Measurements from ENCODE around the gene SRMS. TPM values are rescaled to one million over a fixed set of nuclear protein-coding genes. Genes with fewer than 3 reads are reported as not detected.
A peak's percentile ranks its signal among the peaks of the same experiment; 100 is the strongest.

Gene SRMS
- total RNA-seq, 1 experiment from 2014 or later = 3.2 TPM

DNA sequence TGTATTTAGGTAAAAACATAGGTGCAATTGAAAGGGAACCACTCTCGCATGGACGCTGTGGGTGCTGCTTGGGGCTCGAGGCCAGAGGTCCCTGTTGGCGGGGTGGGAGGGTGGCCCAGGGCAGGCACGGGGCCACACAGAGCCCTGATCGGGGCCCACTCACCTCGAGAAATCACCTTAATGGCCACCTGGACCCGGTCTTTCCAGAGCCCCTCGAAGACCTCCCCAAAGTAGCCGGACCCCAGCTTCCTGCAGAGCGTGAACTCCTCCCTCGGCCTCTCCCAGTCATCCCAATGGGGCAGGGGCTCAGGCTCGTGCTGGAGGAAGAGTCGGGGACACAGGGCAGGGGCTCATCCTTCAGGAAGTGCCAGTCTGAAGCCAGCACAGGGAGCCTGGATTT, 14.2 kb downstream of the SRMS start:
- Histone ChIP-seq H3K4me2 (ENCODE audit: low read length) (peak overlapping the region; percentile 68), H4K20me1 (ENCODE audit: insufficient read depth) (no peaks in the 10 kb centered on the region), H3K27ac (ENCODE audit: low read depth, low read length) (peak overlapping the region; percentile 71; the same call in 1 of the 2 replicates), H2AFZ (ENCODE audit: low read depth, low read length, poor library complexity, severe bottlenecking) (no peak overlapping the region), H3K4me1 (ENCODE audit: control insufficient read depth in 1 of 2, insufficient read depth in 2 of 2, low read length in 2 of 2) (peaks cover 27 to 47% of the 10 kb centered on the region in 2 experiments), H3K36me3 (ENCODE audit: control insufficient read depth in 1 of 2, insufficient read depth in 2 of 2, low read length in 2 of 2) (no peaks in the 10 kb centered on the region), H3K4me3 (replicated peaks in 1 of 2; ENCODE audit: low read depth in 1 of 2, low read length in 2 of 2) (no peak overlapping the region), H3K79me2 (ENCODE audit: insufficient read depth, low read length) (no peaks in the 10 kb centered on the region), H3K9me2 (ENCODE audit: insufficient read depth) (no peaks in the 10 kb centered on the region), H3K9me3 (ENCODE audit: control insufficient read depth in 1 of 2, insufficient read depth in 1 of 2, low read depth in 1 of 2, low read length in 2 of 2) (no peaks in the 10 kb centered on the region), H3K27me3 (ENCODE audit: insufficient read depth, low read length) (no peaks in the 10 kb centered on the region), H3K9ac (ENCODE audit: low read length) (no peak overlapping the region; the same call in 1 of the 2 replicates)
- no TSS peak for BruUV-seq (replicated peaks)
- CTCF ChIA-PET = no interaction called here
- no peak for ATAC-seq
- RAD21 ChIA-PET (ENCODE audit: low non-redundant PET in 1 of 2, low total read pairs in 2 of 2, uncharacterized antibody in 2 of 2, unreplicated experiment in 2 of 2) = no interaction called here
- no peak for DNase-seq (ENCODE audit: low read depth, low spot score)
- intact Hi-C loops (cut with micrococcal nuclease) = loop anchor here (10.0 kb wide), 1 partner anchor 99 kb away; no protein-coding TSS in a partner anchor
- POLR2A ChIA-PET = no interaction called here
- TF ChIP-seq YY1 (IDR thresholded peaks at IDR 0.05; ENCODE audit: extremely low read depth, insufficient replicate concordance, low read depth, low read length) (no peak), JUND (IDR thresholded peaks at IDR 0.05) (no peak), EZH2phosphoT487 (IDR thresholded peaks at IDR 0.05; ENCODE audit: borderline replicate concordance) (no peak), TCF7L2 (IDR thresholded peaks at IDR 0.05; ENCODE audit: borderline replicate concordance, extremely low read depth, insufficient read depth, insufficient read length) (no peak), POLR2A (IDR thresholded peaks at IDR 0.05; ENCODE audit: borderline replicate concordance, extremely low read depth, insufficient read depth, insufficient read length) (no peak), ZFX (IDR thresholded peaks at IDR 0.05) (no peak), SIN3A (IDR thresholded peaks at IDR 0.05; ENCODE audit: low read depth) (no peak), CEBPB (IDR thresholded peaks at IDR 0.05; ENCODE audit: low read depth) (no peak)
- TF ChIP-seq, protein P1, sequence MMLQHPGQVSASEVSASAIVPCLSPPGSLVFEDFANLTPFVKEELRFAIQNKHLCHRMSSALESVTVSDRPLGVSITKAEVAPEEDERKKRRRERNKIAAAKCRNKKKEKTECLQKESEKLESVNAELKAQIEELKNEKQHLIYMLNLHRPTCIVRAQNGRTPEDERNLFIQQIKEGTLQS (IDR thresholded peaks at IDR 0.05) = no peak
- TF ChIP-seq, protein P2, sequence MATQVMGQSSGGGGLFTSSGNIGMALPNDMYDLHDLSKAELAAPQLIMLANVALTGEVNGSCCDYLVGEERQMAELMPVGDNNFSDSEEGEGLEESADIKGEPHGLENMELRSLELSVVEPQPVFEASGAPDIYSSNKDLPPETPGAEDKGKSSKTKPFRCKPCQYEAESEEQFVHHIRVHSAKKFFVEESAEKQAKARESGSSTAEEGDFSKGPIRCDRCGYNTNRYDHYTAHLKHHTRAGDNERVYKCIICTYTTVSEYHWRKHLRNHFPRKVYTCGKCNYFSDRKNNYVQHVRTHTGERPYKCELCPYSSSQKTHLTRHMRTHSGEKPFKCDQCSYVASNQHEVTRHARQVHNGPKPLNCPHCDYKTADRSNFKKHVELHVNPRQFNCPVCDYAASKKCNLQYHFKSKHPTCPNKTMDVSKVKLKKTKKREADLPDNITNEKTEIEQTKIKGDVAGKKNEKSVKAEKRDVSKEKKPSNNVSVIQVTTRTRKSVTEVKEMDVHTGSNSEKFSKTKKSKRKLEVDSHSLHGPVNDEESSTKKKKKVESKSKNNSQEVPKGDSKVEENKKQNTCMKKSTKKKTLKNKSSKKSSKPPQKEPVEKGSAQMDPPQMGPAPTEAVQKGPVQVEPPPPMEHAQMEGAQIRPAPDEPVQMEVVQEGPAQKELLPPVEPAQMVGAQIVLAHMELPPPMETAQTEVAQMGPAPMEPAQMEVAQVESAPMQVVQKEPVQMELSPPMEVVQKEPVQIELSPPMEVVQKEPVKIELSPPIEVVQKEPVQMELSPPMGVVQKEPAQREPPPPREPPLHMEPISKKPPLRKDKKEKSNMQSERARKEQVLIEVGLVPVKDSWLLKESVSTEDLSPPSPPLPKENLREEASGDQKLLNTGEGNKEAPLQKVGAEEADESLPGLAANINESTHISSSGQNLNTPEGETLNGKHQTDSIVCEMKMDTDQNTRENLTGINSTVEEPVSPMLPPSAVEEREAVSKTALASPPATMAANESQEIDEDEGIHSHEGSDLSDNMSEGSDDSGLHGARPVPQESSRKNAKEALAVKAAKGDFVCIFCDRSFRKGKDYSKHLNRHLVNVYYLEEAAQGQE (IDR thresholded peaks at IDR 0.05; ENCODE audit: low read depth) = no peak
